NCI-H2107 treated with DMSO at 0.1 percent for 48 hours (cell line): ENCODE results near the gene MMP7.
"Not testable (repeated sequence)": the region's sequence is repeated elsewhere in the genome, so short reads cannot be mapped to it uniquely, and the experiment has no call there.

Experiments used
- DNase-seq: peaks from one replicate; lab custom pipeline; 2025; ENCODE audit not compliant: unreplicated experiment; lab: John Stamatoyannopoulos, UW

Gene MMP7

DNA sequence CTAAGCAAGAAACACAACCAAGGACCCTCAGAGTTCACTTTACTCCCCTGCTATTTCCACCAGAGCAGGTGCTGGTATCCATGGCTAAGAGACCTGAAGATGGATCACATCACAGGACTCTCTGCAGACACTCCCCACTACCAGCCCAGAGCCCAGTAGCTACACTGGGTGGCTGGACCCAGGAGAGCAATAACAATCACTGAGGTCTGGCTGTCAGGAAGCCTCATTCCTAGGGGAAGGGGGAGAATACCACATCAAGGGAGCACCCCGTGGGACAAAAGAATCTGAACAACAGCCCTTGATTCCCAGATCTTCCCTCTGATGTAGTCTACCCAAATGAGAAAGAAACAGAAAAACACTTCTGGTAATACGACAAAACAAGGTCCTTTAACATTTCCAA, 9.0 kb upstream of the MMP7 start:
- DNase-seq: no peak

GRCh38 chr11:102538932-102539331, 8.4 kb upstream of the MMP7 start:
- no peak for DNase-seq

DNA sequence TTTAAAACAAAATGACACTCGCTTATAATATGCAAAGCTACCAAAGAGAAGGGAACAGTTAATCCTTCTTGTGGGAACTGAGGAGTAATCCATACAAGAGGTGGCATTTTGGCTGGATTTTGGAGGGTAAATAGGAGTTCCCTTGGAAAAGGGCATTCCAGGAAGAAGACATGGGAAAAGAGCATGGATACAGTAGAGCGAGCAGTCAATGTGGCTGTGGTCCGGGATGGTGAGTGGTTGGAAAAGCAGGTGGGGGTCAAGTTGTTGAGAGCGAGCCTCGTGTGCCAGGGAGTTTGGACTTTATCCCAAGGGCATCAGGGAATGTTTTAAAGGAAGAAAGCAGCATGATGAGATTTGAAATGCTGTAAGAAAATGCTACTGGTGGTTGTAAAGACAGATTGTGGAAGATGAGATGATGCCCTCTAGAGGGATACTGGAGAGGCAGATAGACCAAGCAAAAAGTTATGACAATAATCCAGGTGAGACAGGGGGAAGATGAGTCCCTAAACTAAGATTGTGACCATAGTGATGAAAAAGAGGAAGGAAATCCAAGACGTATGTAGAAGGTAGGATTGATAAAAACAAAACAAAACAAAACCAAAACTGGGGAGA, 3.8 kb upstream of the MMP7 start:
- DNase-seq: no peak

GRCh38 chr11:102528618-102529017, 1.9 kb downstream of the MMP7 start:
- DNase-seq: no peak

DNA sequence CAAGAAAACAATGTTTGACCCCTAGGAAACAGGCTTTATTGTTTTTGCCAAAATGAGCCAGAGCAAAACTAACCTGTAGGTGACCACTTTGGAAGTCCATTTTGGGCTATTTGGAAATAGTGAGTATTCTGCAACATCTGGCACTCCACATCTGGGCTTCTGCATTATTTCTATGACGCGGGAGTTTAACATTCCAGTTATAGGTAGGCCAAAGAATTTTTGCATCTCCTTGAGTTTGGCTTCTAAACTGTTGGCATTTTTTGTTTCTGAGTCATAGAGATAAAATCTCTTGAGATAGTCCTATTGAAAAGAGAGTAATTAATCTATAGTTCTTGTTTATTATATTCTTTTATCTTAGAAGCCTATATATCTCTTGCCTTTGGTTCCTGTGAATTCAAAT, 2.9 kb downstream of the MMP7 start:
- no peak for DNase-seq

DNA sequence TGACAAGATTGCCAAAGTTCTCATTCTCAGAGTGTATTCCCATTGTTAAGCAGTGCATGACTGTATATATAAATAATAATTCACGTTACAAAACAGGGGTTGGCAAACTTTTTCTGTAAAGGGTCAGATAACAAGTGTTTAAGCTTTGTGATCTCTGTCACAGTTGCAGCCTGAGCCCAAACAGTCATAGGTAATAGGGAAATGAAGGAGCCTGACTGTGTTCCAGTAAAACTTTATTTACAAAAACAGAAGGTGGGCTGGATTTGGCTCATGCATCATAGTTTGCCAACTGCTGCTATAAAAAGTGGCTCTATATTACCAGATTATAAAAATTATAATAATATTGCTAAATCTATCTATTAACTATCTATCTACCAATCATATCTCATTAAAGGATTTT, 3.5 kb downstream of the MMP7 start:
- no peak for DNase-seq

- DNase-seq: no peak
Observed at GRCh38 chr11:102523887-102524286, 6.7 kb downstream of the MMP7 start.

- DNase-seq: no peak
Observed at GRCh38 chr11:102523189-102523570, 7.4 kb downstream of the MMP7 start.

DNA sequence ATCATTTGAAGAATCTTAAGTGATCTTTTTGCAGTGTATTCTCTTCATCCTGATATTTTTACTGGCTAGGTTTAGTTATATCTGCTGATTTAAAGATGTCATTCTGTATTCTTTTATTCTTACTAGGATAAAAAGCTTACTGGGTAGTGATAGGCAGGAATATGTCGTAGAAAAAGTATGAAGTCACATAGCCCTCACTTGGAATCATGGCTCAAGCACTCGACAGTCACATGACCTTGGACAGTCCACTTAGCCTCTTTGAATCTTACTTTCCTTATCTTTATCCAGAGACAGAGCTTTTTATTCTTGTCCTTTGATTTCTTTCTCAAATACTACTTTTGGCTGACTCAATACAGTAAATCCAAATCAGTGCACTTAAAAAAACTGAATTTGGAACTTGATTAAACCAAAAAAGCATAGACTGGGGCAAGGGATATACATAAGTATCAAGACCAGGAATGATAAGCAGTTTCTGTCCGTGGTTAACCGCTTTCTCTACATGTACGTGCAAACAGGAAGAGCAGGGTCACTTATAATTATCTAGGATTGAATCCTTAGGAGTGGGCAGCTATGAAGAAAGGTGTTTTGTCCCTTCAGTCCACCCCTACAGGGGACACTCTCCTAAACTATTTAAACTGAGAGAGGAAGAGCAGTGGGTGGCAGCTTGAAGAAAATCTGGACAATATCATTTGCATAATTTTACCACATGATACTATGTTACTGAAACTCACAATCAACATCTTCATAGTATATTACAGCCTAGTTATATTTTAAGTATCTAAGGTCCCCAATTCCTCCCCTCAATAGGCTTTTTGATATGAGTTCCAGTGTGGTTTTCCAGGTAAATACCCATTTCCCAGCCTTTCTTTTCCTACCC, 8.0 kb downstream of the MMP7 start:
- DNase-seq: no peak

DNA sequence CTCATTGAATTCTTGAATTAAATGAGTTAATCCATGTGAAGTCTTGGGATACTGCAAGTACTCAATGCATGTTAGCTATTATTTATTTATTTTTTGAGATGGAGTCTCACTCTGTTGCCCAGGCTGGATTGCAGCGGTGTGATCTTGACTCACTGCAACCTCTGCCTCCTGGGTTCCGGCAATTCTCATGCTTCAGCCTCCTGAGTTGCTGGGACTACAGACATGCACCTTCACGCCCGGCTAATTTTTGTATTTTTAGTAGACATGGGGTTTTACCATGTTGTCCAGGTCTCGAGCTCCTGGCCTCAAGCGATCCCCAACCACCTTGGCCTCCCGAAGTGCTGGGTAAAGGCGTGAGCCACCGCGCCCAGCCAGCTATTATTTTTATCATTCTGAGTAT, 9.4 kb downstream of the MMP7 start:
- no peak for DNase-seq

DNA sequence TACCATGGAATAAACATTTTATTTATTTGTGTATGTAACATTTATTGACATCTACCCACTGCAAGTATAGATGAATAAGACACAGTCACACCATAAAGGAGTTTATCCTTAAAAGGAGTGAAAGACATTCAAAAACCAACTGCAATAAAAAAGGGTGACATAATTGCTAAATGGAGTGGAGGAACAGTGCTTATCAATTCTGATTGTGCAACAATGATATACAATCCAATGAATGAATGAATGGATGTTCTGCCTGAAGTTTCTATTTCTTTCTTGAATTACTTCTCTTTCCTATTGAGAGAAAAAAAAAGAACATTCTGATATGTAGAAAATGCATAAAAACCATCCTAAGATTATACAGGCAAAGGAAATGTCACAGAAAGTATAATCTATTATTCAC, 10.0 kb downstream of the MMP7 start:
- DNase-seq: no peak

- no peak for DNase-seq
Observed at GRCh38 chr11:102518296-102519094, 12.1 kb downstream of the MMP7 start.

DNA sequence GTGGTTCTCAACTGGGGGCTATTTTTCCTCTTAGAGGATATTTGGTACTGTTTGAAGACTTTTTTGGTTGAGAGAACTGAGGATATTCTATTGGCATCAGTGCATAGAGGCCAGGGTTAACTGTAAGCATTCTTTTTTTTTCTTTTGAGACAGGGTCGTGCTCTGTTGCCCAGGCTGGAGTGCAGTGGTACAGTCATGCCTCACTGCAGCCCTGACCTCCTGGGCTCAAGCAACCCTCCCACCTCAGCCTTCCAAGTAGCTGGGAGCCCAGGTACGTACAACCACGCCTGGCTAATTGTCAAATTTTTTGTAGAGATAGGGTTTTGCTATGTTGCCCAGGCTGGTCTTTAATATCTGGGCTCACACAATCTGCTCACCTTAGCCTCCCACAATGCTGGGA, 12.9 kb downstream of the MMP7 start:
- no peak for DNase-seq

DNA sequence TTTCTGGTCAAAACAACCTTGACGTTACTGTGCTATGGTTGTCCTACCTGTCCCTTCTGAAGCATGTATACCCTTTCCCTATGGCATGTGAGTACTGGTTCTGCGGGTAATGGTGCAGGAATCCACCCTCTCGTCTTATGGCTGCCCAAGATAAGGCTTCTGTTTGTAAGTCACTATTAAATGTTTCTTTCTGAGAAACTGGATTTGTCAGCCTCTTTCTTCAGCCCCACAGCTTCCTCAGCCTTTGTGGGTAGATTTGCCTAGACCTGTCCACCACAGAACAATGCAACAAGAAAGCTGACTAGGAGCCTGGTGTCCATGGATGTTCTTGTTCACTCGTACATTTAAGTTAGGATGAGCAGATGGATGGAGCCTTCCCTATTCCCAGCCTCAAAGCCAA, 14.4 kb downstream of the MMP7 start:
- DNase-seq: no peak

GRCh38 chr11:102513869-102514268, 16.7 kb downstream of the MMP7 start:
- no peak for DNase-seq

DNA sequence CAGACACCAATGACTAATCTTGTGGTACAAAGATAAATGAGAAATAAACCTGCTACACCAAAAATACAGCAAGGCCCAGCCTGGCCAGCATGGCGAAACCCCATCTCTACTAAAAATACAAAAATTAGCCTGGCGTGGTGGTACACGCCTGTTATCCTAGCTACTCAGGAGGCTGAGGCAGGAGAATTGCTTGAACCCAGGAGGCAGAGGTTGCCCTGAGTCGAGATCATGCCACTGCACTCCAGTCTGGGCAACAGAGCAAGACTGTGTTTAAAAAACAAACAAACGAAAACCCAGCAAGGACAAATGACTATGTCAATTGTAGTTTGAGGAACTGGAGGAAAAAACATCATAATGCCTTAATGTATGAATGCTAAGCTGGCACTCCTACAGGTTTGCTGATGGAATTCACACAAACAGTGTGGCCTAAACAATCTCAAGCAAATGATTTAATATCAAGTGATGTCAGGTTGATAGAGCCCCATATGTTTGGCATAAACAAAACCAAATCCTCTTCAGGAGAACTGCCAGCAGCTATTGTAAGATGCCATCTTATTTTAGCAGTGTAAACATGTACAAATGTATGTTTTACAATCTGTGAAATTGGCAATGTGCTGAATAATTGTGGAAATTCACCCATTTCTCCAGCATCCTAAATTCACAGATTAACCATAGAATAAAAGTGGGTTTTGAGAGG, 20.0 kb downstream of the MMP7 start:
- DNase-seq: no peak

DNA sequence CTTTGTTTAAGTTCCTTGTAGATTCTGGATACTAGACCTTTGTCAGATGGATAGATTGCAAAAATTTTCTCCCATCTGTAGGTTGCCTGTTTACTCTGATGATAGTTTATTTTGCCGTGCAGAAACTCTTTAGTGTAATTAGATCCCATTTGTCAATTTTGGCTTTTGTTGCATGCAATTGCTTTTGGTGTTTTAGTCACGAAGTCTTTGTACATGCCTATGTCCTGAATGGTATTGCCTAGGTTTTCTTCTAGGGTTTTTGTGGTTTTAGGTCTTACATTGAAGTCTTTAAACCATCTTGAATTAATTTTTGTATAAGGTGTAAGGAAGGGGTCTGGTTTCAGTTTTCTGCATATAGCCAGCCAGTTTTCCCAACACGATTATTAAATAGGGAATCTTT, 27.7 kb downstream of the MMP7 start:
- DNase-seq: not testable (repeated sequence)

GRCh38 chr11:102500829-102501228, 29.7 kb downstream of the MMP7 start:
- DNase-seq: no peak

DNA sequence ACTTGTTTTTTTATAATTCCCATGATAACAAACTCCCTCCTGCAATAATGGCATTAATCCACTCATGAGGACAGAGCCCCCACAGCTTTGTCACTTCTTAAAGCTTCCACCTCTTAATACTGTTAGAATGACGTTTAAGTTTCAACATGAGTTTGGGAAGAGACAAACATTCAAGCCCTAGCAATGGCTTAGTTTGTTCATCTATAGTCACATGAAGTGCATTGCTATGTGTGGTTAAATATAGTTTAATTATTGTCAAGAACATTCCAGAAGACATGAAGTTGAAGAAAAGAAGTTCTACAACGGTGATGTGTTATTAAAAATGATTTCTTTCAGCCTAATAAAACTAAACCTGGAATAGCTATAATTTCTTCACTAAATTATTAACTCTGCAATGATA, 30.6 kb downstream of the MMP7 start:
- DNase-seq: no peak

- no peak for DNase-seq
Observed at GRCh38 chr11:102499151-102499550, 31.4 kb downstream of the MMP7 start.

DNA sequence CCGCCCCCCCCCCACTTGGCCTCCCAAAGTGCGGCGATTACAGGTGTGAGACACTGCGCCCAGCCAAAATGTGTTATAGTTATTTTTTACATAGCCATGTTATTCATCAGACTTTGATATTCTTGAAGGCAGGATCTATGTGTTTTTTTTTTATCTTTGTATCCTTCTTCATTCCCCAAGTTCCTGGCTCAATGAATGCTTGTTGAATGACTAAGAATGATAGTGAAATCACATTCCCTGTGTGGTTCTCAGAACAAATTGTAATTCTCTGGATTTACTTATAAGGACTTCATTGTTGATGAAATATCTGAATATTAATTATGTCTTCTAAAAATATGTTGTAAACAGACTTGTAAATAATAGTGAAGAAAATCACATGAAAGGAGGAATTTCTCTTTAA, 33.5 kb downstream of the MMP7 start:
- DNase-seq: no peak
